Measurements from ENCODE around the gene FAM118A. TPM values are rescaled to one million over a fixed set of nuclear protein-coding genes. Genes with fewer than 3 reads are reported as not detected.
A peak's percentile ranks its signal among the peaks of the same experiment; 100 is the strongest.

Gene FAM118A
- total RNA-seq, 1 donor, result 21.7 TPM

DNA sequence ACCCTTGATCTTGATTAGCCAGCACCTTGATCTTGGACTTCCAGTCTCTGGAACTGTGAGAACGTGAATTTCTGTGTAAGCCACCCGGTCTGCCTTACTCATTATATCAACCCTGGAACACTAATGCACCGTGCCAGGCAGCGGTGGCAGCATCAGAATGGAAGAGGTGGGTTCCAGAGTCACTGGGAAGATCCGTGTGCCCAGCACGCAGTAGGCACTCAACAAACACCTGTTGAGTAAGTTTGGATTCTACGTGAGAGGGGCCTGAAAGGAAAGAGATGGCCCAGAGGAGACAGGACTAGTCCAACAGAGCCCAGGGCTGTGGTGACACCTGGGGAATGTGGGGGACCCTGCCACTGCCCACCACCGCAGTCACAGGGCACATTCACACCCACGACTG, 31.6 kb upstream of the FAM118A start:
- no peaks in the 10 kb centered on the region for H3K79me2 ChIP-seq (ENCODE audit: insufficient read depth, low read length)
- H2AFZ ChIP-seq (ENCODE audit: low read length), result no peak overlapping the region
- H3K27ac ChIP-seq (ENCODE audit: low read depth, low read length), result no peak overlapping the region
- no peaks in the 10 kb centered on the region for H3K27me3 ChIP-seq (ENCODE audit: insufficient read depth, low read length)
- no peaks in the 10 kb centered on the region for H3K4me1 ChIP-seq (ENCODE audit: insufficient read depth, low read length)
- no peaks in the 10 kb centered on the region for H3K36me3 ChIP-seq (ENCODE audit: insufficient read depth, low read length)
- no peak for DNase-seq (ENCODE audit: insufficient read length, low spot score, missing footprints)
- no peak overlapping the region for H3K4me3 ChIP-seq (ENCODE audit: insufficient read depth, low read length)
- no peaks in the 10 kb centered on the region for H4K20me1 ChIP-seq (ENCODE audit: insufficient read depth, low read length)
- H3K9me3 ChIP-seq (ENCODE audit: low read depth, low read length), result no peaks in the 10 kb centered on the region
- TF ChIP-seq, protein P1, sequence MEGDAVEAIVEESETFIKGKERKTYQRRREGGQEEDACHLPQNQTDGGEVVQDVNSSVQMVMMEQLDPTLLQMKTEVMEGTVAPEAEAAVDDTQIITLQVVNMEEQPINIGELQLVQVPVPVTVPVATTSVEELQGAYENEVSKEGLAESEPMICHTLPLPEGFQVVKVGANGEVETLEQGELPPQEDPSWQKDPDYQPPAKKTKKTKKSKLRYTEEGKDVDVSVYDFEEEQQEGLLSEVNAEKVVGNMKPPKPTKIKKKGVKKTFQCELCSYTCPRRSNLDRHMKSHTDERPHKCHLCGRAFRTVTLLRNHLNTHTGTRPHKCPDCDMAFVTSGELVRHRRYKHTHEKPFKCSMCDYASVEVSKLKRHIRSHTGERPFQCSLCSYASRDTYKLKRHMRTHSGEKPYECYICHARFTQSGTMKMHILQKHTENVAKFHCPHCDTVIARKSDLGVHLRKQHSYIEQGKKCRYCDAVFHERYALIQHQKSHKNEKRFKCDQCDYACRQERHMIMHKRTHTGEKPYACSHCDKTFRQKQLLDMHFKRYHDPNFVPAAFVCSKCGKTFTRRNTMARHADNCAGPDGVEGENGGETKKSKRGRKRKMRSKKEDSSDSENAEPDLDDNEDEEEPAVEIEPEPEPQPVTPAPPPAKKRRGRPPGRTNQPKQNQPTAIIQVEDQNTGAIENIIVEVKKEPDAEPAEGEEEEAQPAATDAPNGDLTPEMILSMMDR (IDR thresholded peaks at IDR 0.05; ENCODE audit: extremely low read depth, low read depth, low read length), result no peak
- H3K4me2 ChIP-seq (ENCODE audit: insufficient read depth, low read length), result no peak overlapping the region

DNA sequence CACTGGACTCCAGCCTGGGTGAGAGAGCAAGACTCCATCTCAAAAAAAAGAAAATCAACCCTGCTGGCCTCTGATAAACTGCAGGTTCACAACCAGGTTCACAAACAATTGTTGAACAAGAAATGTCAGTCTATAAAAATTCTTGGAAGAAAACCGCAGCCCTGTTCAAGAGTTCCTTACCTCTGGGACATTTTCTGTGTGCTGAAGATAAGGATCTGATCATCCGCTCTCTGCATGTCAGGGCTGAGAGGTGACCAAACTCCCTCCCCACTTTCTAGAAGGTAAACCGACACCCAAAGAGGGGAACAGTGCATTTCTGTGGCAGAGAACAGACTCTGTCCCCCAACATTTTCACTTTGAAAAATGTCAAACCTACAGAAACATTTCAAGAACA, 29.1 kb upstream of the FAM118A start:
- H3K4me2 ChIP-seq (ENCODE audit: insufficient read depth, low read length), result no peak overlapping the region
- TF ChIP-seq, protein P1 (IDR thresholded peaks at IDR 0.05; ENCODE audit: extremely low read depth, low read depth, low read length), result no peak
- H3K79me2 ChIP-seq (ENCODE audit: insufficient read depth, low read length), result no peaks in the 10 kb centered on the region
- no peak overlapping the region for H3K4me3 ChIP-seq (ENCODE audit: insufficient read depth, low read length)
- H3K27ac ChIP-seq (ENCODE audit: low read depth, low read length), result no peak overlapping the region
- no peak overlapping the region for H2AFZ ChIP-seq (ENCODE audit: low read length)
- no peaks in the 10 kb centered on the region for H3K36me3 ChIP-seq (ENCODE audit: insufficient read depth, low read length)
- H3K27me3 ChIP-seq (ENCODE audit: insufficient read depth, low read length), result peaks cover 20% of the 10 kb centered on the region
- no peaks in the 10 kb centered on the region for H3K9me3 ChIP-seq (ENCODE audit: low read depth, low read length)
- DNase-seq (ENCODE audit: insufficient read length, low spot score, missing footprints), result no peak
- no peaks in the 10 kb centered on the region for H3K4me1 ChIP-seq (ENCODE audit: insufficient read depth, low read length)
- H4K20me1 ChIP-seq (ENCODE audit: insufficient read depth, low read length), result no peaks in the 10 kb centered on the region

DNA sequence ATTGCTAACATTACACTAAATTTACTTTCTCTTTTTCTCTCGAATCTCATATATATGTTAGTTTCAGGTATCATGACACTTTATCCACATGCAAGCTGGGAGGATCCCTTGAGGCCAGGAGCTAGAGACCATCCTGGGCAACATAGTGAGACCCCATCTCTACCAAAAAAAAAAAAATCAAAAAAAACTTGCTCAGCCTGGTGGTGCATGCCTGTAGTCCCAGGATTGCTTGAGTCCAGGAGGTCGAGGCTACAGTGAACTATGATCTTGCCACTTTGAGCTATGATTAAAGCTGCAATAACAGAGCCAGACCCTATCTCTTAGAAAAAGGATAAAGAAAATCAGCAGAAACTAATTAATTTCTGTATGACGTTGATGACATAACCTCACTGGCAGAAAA, 28.7 kb upstream of the FAM118A start:
- Histone ChIP-seq H4K20me1 (ENCODE audit: insufficient read depth, low read length) (no peaks in the 10 kb centered on the region), H3K4me3 (ENCODE audit: insufficient read depth, low read length) (no peak overlapping the region), H3K4me1 (ENCODE audit: insufficient read depth, low read length) (no peaks in the 10 kb centered on the region), H3K27me3 (ENCODE audit: insufficient read depth, low read length) (peaks cover 24% of the 10 kb centered on the region), H2AFZ (ENCODE audit: low read length) (no peak overlapping the region), H3K27ac (ENCODE audit: low read depth, low read length) (no peak overlapping the region), H3K9me3 (ENCODE audit: low read depth, low read length) (no peaks in the 10 kb centered on the region), H3K36me3 (ENCODE audit: insufficient read depth, low read length) (no peaks in the 10 kb centered on the region), H3K79me2 (ENCODE audit: insufficient read depth, low read length) (no peaks in the 10 kb centered on the region), H3K4me2 (ENCODE audit: insufficient read depth, low read length) (no peak overlapping the region)
- no peak for DNase-seq (ENCODE audit: insufficient read length, low spot score, missing footprints)
- TF ChIP-seq, protein P1 (IDR thresholded peaks at IDR 0.05; ENCODE audit: extremely low read depth, low read depth, low read length), result no peak

DNA sequence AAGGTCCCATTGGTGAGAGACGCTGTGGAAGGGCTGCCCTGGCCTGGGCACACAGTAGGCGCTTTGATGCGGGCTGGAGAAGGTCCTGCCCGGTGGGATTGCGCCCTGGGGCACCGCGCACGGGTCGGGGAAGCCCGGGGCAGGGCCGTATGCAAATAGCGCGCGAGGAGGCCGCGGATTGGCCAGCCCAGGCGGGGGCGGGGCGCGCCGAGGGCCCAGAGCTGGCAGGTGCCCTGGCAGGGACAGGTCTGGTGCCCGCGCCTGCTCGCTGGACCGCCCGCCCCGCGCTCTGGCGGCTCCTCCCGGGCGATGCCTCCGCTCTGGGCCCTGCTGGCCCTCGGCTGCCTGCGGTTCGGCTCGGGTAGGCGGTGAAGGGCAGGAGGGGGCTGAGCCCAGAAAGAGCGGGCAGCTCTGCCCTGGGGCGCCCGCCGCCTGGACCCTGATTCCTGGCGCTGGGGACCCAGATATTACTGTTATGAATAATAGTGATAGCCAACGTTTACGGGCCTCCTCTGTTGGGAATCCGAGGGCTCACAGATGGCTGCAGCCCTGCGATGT, 24.9 kb upstream of the FAM118A start, which contains the start of gene UPK3A:
Gene UPK3A, plus strand, starts transcription at position 245 of the 558 bp plus-strand sequence. Its CDS starts 65 bp downstream, at position 310.
- TF ChIP-seq, protein P1 (IDR thresholded peaks at IDR 0.05; ENCODE audit: extremely low read depth, low read depth, low read length), result no peak
- no peaks in the 10 kb centered on the region for H3K9me3 ChIP-seq (ENCODE audit: low read depth, low read length)
- no peaks in the 10 kb centered on the region for H3K4me1 ChIP-seq (ENCODE audit: insufficient read depth, low read length)
- peaks cover 36% of the 10 kb centered on the region for H3K27me3 ChIP-seq (ENCODE audit: insufficient read depth, low read length)
- H3K79me2 ChIP-seq (ENCODE audit: insufficient read depth, low read length), result no peaks in the 10 kb centered on the region
- no peak within 1 kb of the TSS for H2AFZ ChIP-seq (ENCODE audit: low read length)
- DNase-seq (ENCODE audit: insufficient read length, low spot score, missing footprints), result no peak
- peak within 1 kb of the TSS; percentile 40 for H3K4me3 ChIP-seq (ENCODE audit: insufficient read depth, low read length)
- peak within 1 kb of the TSS; percentile 43 for H3K4me2 ChIP-seq (ENCODE audit: insufficient read depth, low read length)
- H4K20me1 ChIP-seq (ENCODE audit: insufficient read depth, low read length), result no peaks in the 10 kb centered on the region
- no peak within 1 kb of the TSS for H3K27ac ChIP-seq (ENCODE audit: low read depth, low read length)
- H3K36me3 ChIP-seq (ENCODE audit: insufficient read depth, low read length), result no peaks in the 10 kb centered on the region
